Neural progenitor cell (in vitro differentiated cells): ENCODE results near the gene PACRG. TPM values are rescaled to one million over a fixed set of nuclear protein-coding genes. Genes with fewer than 3 reads are reported as not detected.

Experiments
- DNase-seq: peaks from one replicate; pipeline ENCODE4 v3.0.0-alpha.2; 2016; ENCODE audit warnings: low spot score
- H2AFZ ChIP-seq: fragments of 200-600 bp; sonication (generic); replicated peaks from 2 replicates; pipeline ENCODE4 v1.6.1; 2016; ENCODE audit warnings: antibody characterized with exemption
- H3F3A ChIP-seq: fragments of 200-600 bp; sonication (generic); 2 replicates; pipeline ENCODE4 v1.6.1; 2016; ENCODE audit warnings: antibody characterized with exemption, low read depth
- H3K27ac ChIP-seq: fragments of 200-600 bp; sonication (generic); 2 replicates; pipeline ENCODE4 v1.5.1; 2016; ENCODE audit warnings: mild to moderate bottlenecking
- H3K27me3 ChIP-seq: fragments of 200-600 bp; sonication (generic); 2 replicates; pipeline ENCODE4 v1.6.1; 2016; ENCODE audit warnings: mild to moderate bottlenecking, moderate library complexity
- H3K36me3 ChIP-seq: fragments of 200-600 bp; sonication (generic); 2 replicates; pipeline ENCODE4 v1.5.1; 2016
- H3K4me1 ChIP-seq: fragments of 200-600 bp; sonication (generic); 2 replicates; pipeline ENCODE4 v1.6.1; 2016; ENCODE audit warnings: mixed run types
- H3K4me2 ChIP-seq: fragments of 200-600 bp; sonication (generic); 2 replicates; pipeline ENCODE4 v1.6.1; 2016
- H3K4me3 ChIP-seq: fragments of 200-600 bp; sonication (generic); 2 replicates; pipeline ENCODE4 v1.5.1; 2016
- H3K79me2 ChIP-seq: fragments of 200-600 bp; sonication (generic); 2 replicates; pipeline ENCODE4 v1.6.1; 2016; ENCODE audit warnings: low read depth
- H3K9ac ChIP-seq: fragments of 200-600 bp; sonication (generic); 2 replicates; pipeline ENCODE4 v1.6.1; 2016
- H3K9me3 ChIP-seq: fragments of 200-600 bp; sonication (generic); 2 replicates; pipeline ENCODE4 v1.5.1; 2016; ENCODE audit warnings: low read depth
- H4K20me1 ChIP-seq: fragments of 200-600 bp; sonication (generic); 2 replicates; pipeline ENCODE4 v1.6.1; 2016; ENCODE audit warnings: low read depth
- H3K27ac Mint-ChIP-seq: 3 replicates; pipeline ENCODE4 v1.8.0; 2021; ENCODE audit warnings: mixed read lengths
- H3K27me3 Mint-ChIP-seq: 2 replicates; pipeline ENCODE4 v1.8.0; 2022; ENCODE audit warnings: low read depth, mild to moderate bottlenecking, inconsistent platforms, moderate library complexity, mixed read lengths; ENCODE audit not compliant: insufficient read depth
- H3K36me3 Mint-ChIP-seq: 3 replicates; pipeline ENCODE4 v1.8.0; 2021; ENCODE audit warnings: mixed read lengths
- H3K4me1 Mint-ChIP-seq: 3 replicates; pipeline ENCODE4 v1.8.0; 2021; ENCODE audit warnings: mixed read lengths
- H3K4me3 Mint-ChIP-seq: 3 replicates; pipeline ENCODE4 v1.8.0; 2021; ENCODE audit warnings: mild to moderate bottlenecking, moderate library complexity, mixed read lengths
- H3K9me3 Mint-ChIP-seq: 3 replicates; pipeline ENCODE4 v1.8.0; 2020; ENCODE audit warnings: mixed read lengths
- CTCF ChIP-seq: fragments of 200-600 bp; sonication (generic); IDR thresholded peaks from 2 replicates; pipeline ENCODE4 v1.5.1; 2017; ENCODE audit warnings: antibody characterized with exemption, mild to moderate bottlenecking
- EZH2 ChIP-seq: fragments of 200-600 bp; sonication (generic); IDR thresholded peaks from 2 replicates; pipeline ENCODE4 v1.6.1; 2017; ENCODE audit warnings: antibody characterized with exemption, mild to moderate bottlenecking, moderate library complexity
- EZH2phosphoT487 ChIP-seq: fragments of 200-600 bp; sonication (generic); IDR thresholded peaks from 2 replicates; pipeline ENCODE4 v1.6.1; 2017; ENCODE audit warnings: antibody characterized with exemption
- total RNA-seq: library from RNA; depleted of rRNA; stranded (reverse); fragments of >200 nt; gene quantifications from 2 replicates; pipeline ENCODE4 v1.2.3, GENCODE V29; 2015; ENCODE audit warnings: low replicate concordance

The PACRG gene
- total RNA-seq, 1 donor from 2014 or later, result 0.30 TPM

- H3K4me3 Mint-ChIP-seq, result no peak overlapping the region
- H3F3A ChIP-seq, result no peaks in the 10 kb centered on the region
- TF ChIP-seq EZH2phosphoT487 (no peak), CTCF (no peak), EZH2 (no peak)
- no peaks in the 10 kb centered on the region for H3K36me3 Mint-ChIP-seq
- H3K4me2 ChIP-seq, result no peak overlapping the region
- H3K4me1 ChIP-seq, result no peaks in the 10 kb centered on the region
- H3K27me3 Mint-ChIP-seq, result peaks cover 2% of the 10 kb centered on the region
- H3K4me3 ChIP-seq, result no peak overlapping the region
- peaks cover 22% of the 10 kb centered on the region for H3K9me3 Mint-ChIP-seq
- H4K20me1 ChIP-seq, result no peaks in the 10 kb centered on the region
- no peak overlapping the region for H3K9ac ChIP-seq
- DNase-seq, result no peak
- H3K9me3 ChIP-seq, result peaks cover 7% of the 10 kb centered on the region
- H3K79me2 ChIP-seq, result no peaks in the 10 kb centered on the region
- H3K36me3 ChIP-seq, result no peaks in the 10 kb centered on the region
- no peak overlapping the region for H3K27ac ChIP-seq
- H3K4me1 Mint-ChIP-seq, result no peaks in the 10 kb centered on the region
- H3K27ac Mint-ChIP-seq, result peak overlapping the region; percentile 13
- H3K27me3 ChIP-seq, result no peaks in the 10 kb centered on the region
- H2AFZ ChIP-seq, result no peak overlapping the region
Observed at GRCh38 chr6:163021054-163021453, 293.3 kb downstream of the PACRG start.

- TF ChIP-seq EZH2phosphoT487, result no peak
- no peak for TF ChIP-seq CTCF
- no peak for TF ChIP-seq EZH2
- Histone ChIP-seq H3K4me1 (no peaks in the 10 kb centered on the region), H3K27me3 (no peaks in the 10 kb centered on the region), H3F3A (no peaks in the 10 kb centered on the region), H3K9me3 (peaks cover 7% of the 10 kb centered on the region), H3K79me2 (no peaks in the 10 kb centered on the region), H3K4me2 (no peak overlapping the region), H3K27ac (no peak overlapping the region), H3K4me3 (no peak overlapping the region), H2AFZ (no peak overlapping the region), H4K20me1 (no peaks in the 10 kb centered on the region), H3K36me3 (no peaks in the 10 kb centered on the region), H3K9ac (no peak overlapping the region)
- peaks cover 24% of the 10 kb centered on the region for H3K9me3 Mint-ChIP-seq
- H3K4me1 Mint-ChIP-seq, result no peaks in the 10 kb centered on the region
- no peaks in the 10 kb centered on the region for H3K36me3 Mint-ChIP-seq
- DNase-seq, result no peak
- H3K27me3 Mint-ChIP-seq, result peaks cover 2% of the 10 kb centered on the region
- no peak overlapping the region for H3K27ac Mint-ChIP-seq
- no peak overlapping the region for H3K4me3 Mint-ChIP-seq
Observed at GRCh38 chr6:163023700-163024099, 295.9 kb downstream of the PACRG start.

GRCh38 chr6:163026893-163027292 is 299.1 kb downstream of the PACRG start:
- Mint-ChIP-seq H3K9me3 (peaks cover 34% of the 10 kb centered on the region), H3K27me3 (peaks cover 2% of the 10 kb centered on the region), H3K4me3 (no peak overlapping the region), H3K4me1 (no peaks in the 10 kb centered on the region), H3K36me3 (no peaks in the 10 kb centered on the region), H3K27ac (no peak overlapping the region)
- H3K4me2 ChIP-seq, result no peak overlapping the region
- no peaks in the 10 kb centered on the region for H3F3A ChIP-seq
- no peaks in the 10 kb centered on the region for H3K79me2 ChIP-seq
- no peaks in the 10 kb centered on the region for H3K36me3 ChIP-seq
- H3K27ac ChIP-seq, result no peak overlapping the region
- peaks cover 10% of the 10 kb centered on the region for H3K9me3 ChIP-seq
- TF ChIP-seq EZH2phosphoT487 (no peak), CTCF (no peak), EZH2 (no peak)
- no peaks in the 10 kb centered on the region for H3K27me3 ChIP-seq
- H2AFZ ChIP-seq, result no peak overlapping the region
- no peak for DNase-seq
- H3K4me1 ChIP-seq, result no peaks in the 10 kb centered on the region
- no peaks in the 10 kb centered on the region for H4K20me1 ChIP-seq
- no peak overlapping the region for H3K9ac ChIP-seq
- no peak overlapping the region for H3K4me3 ChIP-seq
